Erythroblast (primary cell): ENCODE measurements around the gene ORMDL3.
A peak's percentile ranks its signal among the peaks of the same experiment; 100 is the strongest.
"Not testable (repeated sequence)": the region's sequence is repeated elsewhere in the genome, so short reads cannot be mapped to it uniquely, and the experiment has no call there.

Source experiments
- DNase-seq, 2 experiments: peaks; one replicate each; lab custom pipeline; 2025; lab: John Stamatoyannopoulos, UW
- GATA1 ChIP-seq: IDR thresholded peaks from 2 replicates; pipeline ENCODE4 v1.6.1; 2011; ENCODE audit warnings: low read depth, mild to moderate bottlenecking, control low read depth, low read length, moderate library complexity
- POLR2A ChIP-seq: IDR thresholded peaks from 2 replicates; pipeline ENCODE4 v1.6.1; 2011; ENCODE audit warnings: mild to moderate bottlenecking, low read length

ORMDL3 gene

GRCh38 chr17:39924691-39925055 is 2.7 kb downstream of the ORMDL3 start:
- DNase-seq, result no peak
- TF ChIP-seq POLR2A, result no peak
- TF ChIP-seq GATA1, result no peak

- DNase-seq, result no peak
- TF ChIP-seq GATA1 (no peak), POLR2A (no peak)
These were observed 3.3 kb downstream of the ORMDL3 start for GRCh38 chr17:39923836-39924690.

- no peak for TF ChIP-seq GATA1
- DNase-seq, result no peak
These were observed 4.2 kb downstream of the ORMDL3 start for GRCh38 chr17:39923230-39923629.

GRCh38 chr17:39922006-39922405 is 5.4 kb downstream of the ORMDL3 start:
- DNase-seq, result no peak
- no peak for TF ChIP-seq GATA1
- no peak for TF ChIP-seq POLR2A

GRCh38 chr17:39921323-39921722 is 6.1 kb downstream of the ORMDL3 start:
- no peak for DNase-seq
- no peak for TF ChIP-seq POLR2A
- TF ChIP-seq GATA1, result no peak

- no peak for TF ChIP-seq GATA1
- no peak for TF ChIP-seq POLR2A
- DNase-seq, result no peak
These were observed 6.9 kb downstream of the ORMDL3 start for GRCh38 chr17:39920218-39921210.

- peak; percentile 70 to 83 for DNase-seq
- TF ChIP-seq POLR2A (no peak), GATA1 (no peak)
These were observed 8.2 kb downstream of the ORMDL3 start for GRCh38 chr17:39919087-39919683.

GRCh38 chr17:39916918-39917317 is 10.5 kb downstream of the ORMDL3 start:
- TF ChIP-seq POLR2A, result no peak
- TF ChIP-seq GATA1, result no peak
- peak; percentile 16 to 20 for DNase-seq

GRCh38 chr17:39915559-39915958 is 11.8 kb downstream of the ORMDL3 start:
- DNase-seq, result no peak
- no peak for TF ChIP-seq GATA1
- TF ChIP-seq POLR2A, result no peak

GRCh38 chr17:39913989-39914388 is 13.4 kb downstream of the ORMDL3 start:
- DNase-seq, result no peak
- no peak for TF ChIP-seq POLR2A
- TF ChIP-seq GATA1, result no peak

- TF ChIP-seq POLR2A (no peak), GATA1 (no peak)
- no peak for DNase-seq
These were observed 18.5 kb downstream of the ORMDL3 start for GRCh38 chr17:39908789-39909352.

- TF ChIP-seq POLR2A, result no peak
- no peak for TF ChIP-seq GATA1
- DNase-seq, result no peak
These were observed 22.5 kb downstream of the ORMDL3 start for GRCh38 chr17:39904990-39905288.

GRCh38 chr17:39903158-39903884 is 24.1 kb downstream of the ORMDL3 start:
- peak; percentile 31 to 43 for DNase-seq
- TF ChIP-seq POLR2A (no peak), GATA1 (no peak)

- not testable (repeated sequence) for DNase-seq
These were observed 25.4 kb downstream of the ORMDL3 start for GRCh38 chr17:39902027-39902426.
